ENCODE data around the gene KRTCAP2. TPM values are rescaled to one million over a fixed set of nuclear protein-coding genes. Genes with fewer than 3 reads are reported as not detected.
"Not testable (repeated sequence)": the region's sequence is repeated elsewhere in the genome, so short reads cannot be mapped to it uniquely, and the experiment has no call there.

The KRTCAP2 gene
- total RNA-seq, 1 donor from 2014 or later: 117 TPM

GRCh38 chr1:155166051-155166470 is 7.0 kb downstream of the KRTCAP2 start:
- DNase-seq (ENCODE audit: extremely low spot score in 2 of 2): peak; percentile 58 to 78
- peaks cover 0 to 13% of the 10 kb centered on the region in 2 donors for H3K36me3 ChIP-seq
- H3K27ac ChIP-seq: peak overlapping the region; percentile 47
- no peaks in the 10 kb centered on the region for H3K9me3 ChIP-seq
- H3K4me1 ChIP-seq: peaks cover 21% of the 10 kb centered on the region
- no peaks in the 10 kb centered on the region for H3K27me3 ChIP-seq
- intact Hi-C loops (cut with DNase I): loop anchor here (2.0 kb wide), 1 partner anchor 75 kb away; no protein-coding TSS in a partner anchor
- no peak overlapping the region for H3K4me3 ChIP-seq
- TF ChIP-seq POLR2AphosphoS5 (IDR thresholded peaks at IDR 0.05; ENCODE audit: insufficient read depth in 1 of 2, low read depth in 1 of 2): no peak
- no peak for TF ChIP-seq CTCF (IDR thresholded peaks at IDR 0.05)
- TF ChIP-seq POLR2A (IDR thresholded peaks at IDR 0.05): no peak

- DNase-seq (ENCODE audit: extremely low spot score in 2 of 2); H3K9me3 ChIP-seq; H3K4me3 ChIP-seq; H3K27ac ChIP-seq; H3K27me3 ChIP-seq; intact Hi-C loops (cut with DNase I): not testable (repeated sequence)
- peaks cover 21% of the 10 kb centered on the region for H3K4me1 ChIP-seq
- peaks cover 0 to 10% of the 10 kb centered on the region in 2 donors for H3K36me3 ChIP-seq
Observed at GRCh38 chr1:155164625-155165024, 8.5 kb downstream of the KRTCAP2 start.

- H3K27me3 ChIP-seq; H3K27ac ChIP-seq; H3K36me3 ChIP-seq; H3K9me3 ChIP-seq; DNase-seq (ENCODE audit: extremely low spot score in 2 of 2); intact Hi-C loops (cut with DNase I); H3K4me3 ChIP-seq: not testable (repeated sequence)
- H3K4me1 ChIP-seq: peaks cover 21% of the 10 kb centered on the region
Observed at GRCh38 chr1:155163785-155164184, 9.3 kb downstream of the KRTCAP2 start.

GRCh38 chr1:155162631-155163030 is 10.5 kb downstream of the KRTCAP2 start:
- H3K36me3 ChIP-seq; intact Hi-C loops (cut with DNase I); H3K9me3 ChIP-seq; H3K27ac ChIP-seq; H3K4me3 ChIP-seq; H3K27me3 ChIP-seq; DNase-seq (ENCODE audit: extremely low spot score in 2 of 2): not testable (repeated sequence)
- H3K4me1 ChIP-seq: peaks cover 17% of the 10 kb centered on the region

- Histone ChIP-seq H3K4me3 (no peak overlapping the region), H3K27ac (no peak overlapping the region), H3K4me1 (no peaks in the 10 kb centered on the region), H3K27me3 (no peaks in the 10 kb centered on the region), H3K36me3 (no peaks in the 10 kb centered on the region), H3K9me3 (no peaks in the 10 kb centered on the region)
- DNase-seq (ENCODE audit: extremely low spot score in 2 of 2): no peak
- TF ChIP-seq POLR2A (IDR thresholded peaks at IDR 0.05): no peak
- TF ChIP-seq POLR2AphosphoS5 (IDR thresholded peaks at IDR 0.05; ENCODE audit: insufficient read depth in 1 of 2, low read depth in 1 of 2): no peak
- TF ChIP-seq CTCF (IDR thresholded peaks at IDR 0.05): no peak
- intact Hi-C loops (cut with DNase I): no loop called here
Observed at GRCh38 chr1:155160128-155160527, 13.0 kb downstream of the KRTCAP2 start.

- no peaks in the 10 kb centered on the region for H3K36me3 ChIP-seq
- no peak overlapping the region for H3K4me3 ChIP-seq
- no peaks in the 10 kb centered on the region for H3K4me1 ChIP-seq
- no peaks in the 10 kb centered on the region for H3K27me3 ChIP-seq
- no peak overlapping the region for H3K27ac ChIP-seq
- intact Hi-C loops (cut with DNase I): no loop called here
- no peak for TF ChIP-seq POLR2A (IDR thresholded peaks at IDR 0.05)
- no peak for TF ChIP-seq POLR2AphosphoS5 (IDR thresholded peaks at IDR 0.05; ENCODE audit: insufficient read depth in 1 of 2, low read depth in 1 of 2)
- no peak for TF ChIP-seq CTCF (IDR thresholded peaks at IDR 0.05)
- no peaks in the 10 kb centered on the region for H3K9me3 ChIP-seq
- DNase-seq (ENCODE audit: extremely low spot score in 2 of 2): no peak
Observed at GRCh38 chr1:155158991-155159390, 14.1 kb downstream of the KRTCAP2 start.

GRCh38 chr1:155155996-155156643 is 17.0 kb downstream of the KRTCAP2 start:
- DNase-seq (ENCODE audit: extremely low spot score in 2 of 2); H3K4me3 ChIP-seq; H3K9me3 ChIP-seq; intact Hi-C loops (cut with DNase I); H3K27ac ChIP-seq; H3K4me1 ChIP-seq; H3K27me3 ChIP-seq; H3K36me3 ChIP-seq: not testable (repeated sequence)
